HCT116 (cell line): Measurements from ENCODE around the gene SRGAP2C. TPM values are rescaled to one million over a fixed set of nuclear protein-coding genes. Genes with fewer than 3 reads are reported as not detected.
"Not testable (repeated sequence)": the region's sequence is repeated elsewhere in the genome, so short reads cannot be mapped to it uniquely, and the experiment has no call there.

ENCODE experiments used
- ATAC-seq: fragments of 200-7000 bp; cut with Tn5 transposase; 2 replicates; pipeline ENCODE4 v1.9.1; 2020; ENCODE audit warnings: mild to moderate bottlenecking, moderate library complexity
- BruUV-seq: library from RNA; stranded (reverse); fragments of 400-500 nt; replicated peaks from 2 replicates; lab custom pipeline; 2021; lab: Mats Ljungman, UMichigan
- CTCF ChIA-PET: fragments of 300-600 bp; sonication (Branson Sonifier 250); formaldehyde crosslinking; loops from one replicate; lab custom pipeline; 2021; ENCODE audit warnings: antibody characterized with exemption; lab: Charles Lee
- POLR2A ChIA-PET: fragments of 300-600, 350-600 bp; sonication (Branson Sonifier 250); formaldehyde crosslinking; loops from one replicate; lab custom pipeline; 2021; ENCODE audit warnings: antibody characterized with exemption; lab: Charles Lee
- RAD21 ChIA-PET, 2 experiments: fragments of 300-600 bp; sonication (Branson Sonifier 250); formaldehyde crosslinking; loops; one replicate each; lab custom pipeline; 2023; ENCODE audit warnings: low total read pairs in 2 of 2; ENCODE audit not compliant: uncharacterized antibody in 2 of 2, unreplicated experiment in 2 of 2, low non-redundant PET in 1 of 2; lab: Charles Lee
- DNase-seq: peaks from one replicate; pipeline ENCODE4 v3.0.0-alpha.2; 2010; ENCODE audit warnings: low read depth, low spot score
- H2AFZ ChIP-seq: fragments of 200-600 bp; shearing (Covaris generic), sonication (generic); 2 replicates; pipeline ENCODE4 v1.6.1; 2017; ENCODE audit warnings: low read depth, mixed run types, mixed read lengths, antibody characterized with exemption, low read length; ENCODE audit not compliant: poor library complexity, severe bottlenecking
- H3K27ac ChIP-seq: 2 replicates; pipeline ENCODE4 v1.5.1; 2012; ENCODE audit warnings: low read depth, low read length
- H3K27me3 ChIP-seq: fragments of 200-600 bp; sonication (generic); 2 replicates; pipeline ENCODE4 v1.6.1; 2016; ENCODE audit warnings: mixed run types, low read length, mixed read lengths; ENCODE audit not compliant: insufficient read depth
- H3K36me3 ChIP-seq, 2 experiments: fragments of 200-500 bp in 1 of 2; fragments of 200-600 bp in 1 of 2; sonication (Bioruptor generic) in 1 of 2; sonication (generic) in 1 of 2; 2 replicates each; pipeline versions ENCODE4 v1.5.1 to v1.6.1; 2014 to 2016; ENCODE audit warnings: low read length in 2 of 2, inconsistent platforms in 1 of 2, mixed read lengths in 1 of 2, mixed run types in 1 of 2; ENCODE audit not compliant: insufficient read depth in 2 of 2, control insufficient read depth in 1 of 2
- H3K4me1 ChIP-seq, 2 experiments: fragments of 200-600 bp in 1 of 2; sonication (generic) in 1 of 2; 2 replicates each; pipeline versions ENCODE4 v1.5.1 to v1.6.1; 2012 to 2017; ENCODE audit warnings: low read length in 2 of 2, inconsistent platforms in 1 of 2, mild to moderate bottlenecking in 1 of 2, mixed read lengths in 1 of 2, mixed run types in 1 of 2, moderate library complexity in 1 of 2; ENCODE audit not compliant: insufficient read depth in 2 of 2, control insufficient read depth in 1 of 2
- H3K4me2 ChIP-seq: fragments of 200-600 bp; sonication (generic); 2 replicates; pipeline ENCODE4 v1.6.1; 2017; ENCODE audit warnings: mixed run types, low read length, mixed read lengths
- H3K4me3 ChIP-seq, 2 experiments: fragments of 200-600 bp in 1 of 2; sonication (generic) in 1 of 2; replicated peaks in 1 of 2; 2 replicates each; pipeline ENCODE4 v1.5.1; 2011 to 2016; ENCODE audit warnings: low read length in 2 of 2, control low read depth in 1 of 2, low read depth in 1 of 2, mild to moderate bottlenecking in 1 of 2, mixed read lengths in 1 of 2, mixed run types in 1 of 2
- H3K79me2 ChIP-seq: fragments of 200-600 bp; sonication (generic); 2 replicates; pipeline ENCODE4 v1.6.1; 2017; ENCODE audit warnings: mild to moderate bottlenecking, mixed run types, low read length, moderate library complexity, mixed read lengths; ENCODE audit not compliant: insufficient read depth
- H3K9ac ChIP-seq: fragments of 200-600 bp; sonication (generic); 2 replicates; pipeline ENCODE4 v1.6.1; 2016; ENCODE audit warnings: low read length, mixed read lengths
- H3K9me2 ChIP-seq: fragments of 200-600 bp; sonication (generic), shearing (Covaris generic); 2 replicates; pipeline ENCODE4 v1.6.1; 2017; ENCODE audit warnings: mixed run types, mild to moderate bottlenecking, moderate library complexity; ENCODE audit not compliant: insufficient read depth
- H3K9me3 ChIP-seq, 2 experiments: fragments of 200-500 bp in 1 of 2; fragments of 200-600 bp in 1 of 2; sonication (Bioruptor generic) in 1 of 2; sonication (generic) in 1 of 2; 2 replicates each; pipeline ENCODE4 v1.6.1; 2014 to 2017; ENCODE audit warnings: low read length in 2 of 2, mixed read lengths in 2 of 2, inconsistent platforms in 1 of 2, low read depth in 1 of 2, mild to moderate bottlenecking in 1 of 2, mixed run types in 1 of 2, moderate library complexity in 1 of 2; ENCODE audit not compliant: control insufficient read depth in 1 of 2, insufficient read depth in 1 of 2
- H4K20me1 ChIP-seq: fragments of 200-600 bp; sonication (generic), shearing (Covaris generic); 2 replicates; pipeline ENCODE4 v1.6.1; 2017; ENCODE audit warnings: mixed run types, mild to moderate bottlenecking, moderate library complexity; ENCODE audit not compliant: insufficient read depth
- ELF1 ChIP-seq: IDR thresholded peaks from 2 replicates; pipeline ENCODE4 v1.6.1; 2012; ENCODE audit warnings: low read depth, borderline replicate concordance
- EZH2 ChIP-seq: fragments of 200-600 bp; sonication (generic); IDR thresholded peaks from 2 replicates; pipeline ENCODE4 v1.6.1; 2017; ENCODE audit warnings: antibody characterized with exemption, mixed run types
- EZH2phosphoT487 ChIP-seq: fragments of 200-600 bp; IDR thresholded peaks from 2 replicates; pipeline ENCODE4 v1.6.1; 2018; ENCODE audit warnings: antibody characterized with exemption, borderline replicate concordance
- FOSL1 ChIP-seq: IDR thresholded peaks from 2 replicates; pipeline ENCODE4 v1.6.1; 2012; ENCODE audit warnings: low read depth
- POLR2AphosphoS5 ChIP-seq: IDR thresholded peaks from 2 replicates; pipeline ENCODE4 v1.6.1; 2011; ENCODE audit warnings: mild to moderate bottlenecking, low read depth, low read length, moderate library complexity
- YY1 ChIP-seq: IDR thresholded peaks from 2 replicates; pipeline ENCODE4 v1.6.1; 2011; ENCODE audit warnings: low read length, low read depth, moderate library complexity, mild to moderate bottlenecking; ENCODE audit not compliant: insufficient replicate concordance; ENCODE audit errors: extremely low read depth
- ZFX ChIP-seq: fragments of 450-650 bp; IDR thresholded peaks from 2 replicates; pipeline ENCODE4 v1.6.1; 2017
- ZNF274 ChIP-seq: fragments of 200-500 bp; sonication (Bioruptor generic); IDR thresholded peaks from 2 replicates; pipeline ENCODE4 v1.6.1; 2014; ENCODE audit warnings: mild to moderate bottlenecking, low read depth, low read length, inconsistent platforms
- intact Hi-C: fragments of 100-400 bp; cut with micrococcal nuclease; formaldehyde crosslinking; loops from 2 replicates; pipeline ENCODE4 v1.10.0; 2022
- total RNA-seq: library from RNA; stranded (reverse); gene quantifications from one replicate; pipeline ENCODE4 v1.2.1, GENCODE V29; 2021; ENCODE audit not compliant: unreplicated experiment
- TF ChIP-seq, protein P1 (sequence below), 3 experiments: fragments of 200-600 bp in 1 of 3; sonication (generic) in 1 of 3; IDR thresholded peaks in 2 of 3; conservative IDR thresholded peaks in 1 of 3; 2 replicates each; pipeline ENCODE4 v1.5.1; 2012 to 2017; ENCODE audit warnings: low read depth in 2 of 3, low read length in 2 of 3, antibody characterized with exemption in 1 of 3, borderline replicate concordance in 1 of 3, control low read depth in 1 of 3, mild to moderate bottlenecking in 1 of 3, mixed read lengths in 1 of 3, mixed run types in 1 of 3, moderate library complexity in 1 of 3; ENCODE audit not compliant: insufficient read depth in 1 of 3
- TF ChIP-seq, protein P2 (sequence below): IDR thresholded peaks from 2 replicates; pipeline ENCODE4 v1.6.1; 2012
- TF ChIP-seq, protein P3 (sequence below): IDR thresholded peaks from 2 replicates; pipeline ENCODE4 v1.6.1; 2011; ENCODE audit warnings: mild to moderate bottlenecking, low read length, moderate library complexity; ENCODE audit not compliant: insufficient replicate concordance; ENCODE audit errors: extremely low read depth
- TF ChIP-seq, protein P4 (sequence below): IDR thresholded peaks from 2 replicates; pipeline ENCODE4 v1.6.1; 2012; ENCODE audit warnings: low read depth

Gene SRGAP2C
- total RNA-seq, 1 experiment from 2014 or later, result 21.3 TPM

DNA sequence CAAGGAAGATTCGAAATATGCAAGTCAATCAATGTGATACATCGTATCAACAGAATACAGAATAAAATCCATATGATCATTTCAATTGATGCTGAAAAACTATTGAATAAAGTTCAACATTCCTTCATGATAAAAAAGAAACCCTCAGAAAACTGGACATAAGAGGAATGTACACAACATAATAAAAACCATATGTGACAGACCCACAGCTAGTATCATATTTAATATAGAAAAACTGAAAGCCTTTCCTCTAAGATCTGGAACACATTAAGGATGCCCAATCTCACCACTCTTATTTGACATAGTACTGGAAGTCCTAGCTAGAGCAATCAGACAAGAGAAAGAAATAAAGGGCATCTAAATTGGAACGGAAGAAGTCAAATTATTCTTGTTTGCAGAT is 254.1 kb downstream of the SRGAP2C start:
- DNase-seq, intact Hi-C loops, POLR2A ChIA-PET, H3K9me2 ChIP-seq, RAD21 ChIA-PET, H4K20me1 ChIP-seq, H3K9me3 ChIP-seq, BruUV-seq, H3K36me3 ChIP-seq, H3K9ac ChIP-seq, H3K27me3 ChIP-seq, H3K4me1 ChIP-seq, H3K4me2 ChIP-seq, CTCF ChIA-PET, ATAC-seq, H3K27ac ChIP-seq, H3K79me2 ChIP-seq, H2AFZ ChIP-seq, H3K4me3 ChIP-seq: not testable (repeated sequence)

DNA sequence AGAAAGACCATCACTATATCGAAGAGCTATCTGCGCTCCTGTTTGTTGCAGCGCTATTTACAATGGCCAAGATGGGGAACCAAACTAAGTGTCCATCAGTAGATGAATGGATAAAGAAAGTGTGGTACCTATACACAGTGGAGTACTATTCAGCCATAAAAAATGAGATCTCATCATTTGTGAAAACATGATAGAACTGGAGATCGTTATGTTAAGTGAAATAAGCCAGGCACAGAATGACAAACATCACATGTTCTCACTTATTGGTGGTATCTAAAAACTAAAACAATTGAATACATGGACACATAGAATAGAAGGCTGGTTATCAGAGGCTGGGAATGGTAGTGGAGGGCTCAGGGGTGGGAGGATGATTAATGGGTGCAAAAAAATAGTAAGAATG is 256.2 kb downstream of the SRGAP2C start:
- ChIA-PET POLR2A (no interaction called here), CTCF (no interaction called here)
- TF ChIP-seq, protein P1, sequence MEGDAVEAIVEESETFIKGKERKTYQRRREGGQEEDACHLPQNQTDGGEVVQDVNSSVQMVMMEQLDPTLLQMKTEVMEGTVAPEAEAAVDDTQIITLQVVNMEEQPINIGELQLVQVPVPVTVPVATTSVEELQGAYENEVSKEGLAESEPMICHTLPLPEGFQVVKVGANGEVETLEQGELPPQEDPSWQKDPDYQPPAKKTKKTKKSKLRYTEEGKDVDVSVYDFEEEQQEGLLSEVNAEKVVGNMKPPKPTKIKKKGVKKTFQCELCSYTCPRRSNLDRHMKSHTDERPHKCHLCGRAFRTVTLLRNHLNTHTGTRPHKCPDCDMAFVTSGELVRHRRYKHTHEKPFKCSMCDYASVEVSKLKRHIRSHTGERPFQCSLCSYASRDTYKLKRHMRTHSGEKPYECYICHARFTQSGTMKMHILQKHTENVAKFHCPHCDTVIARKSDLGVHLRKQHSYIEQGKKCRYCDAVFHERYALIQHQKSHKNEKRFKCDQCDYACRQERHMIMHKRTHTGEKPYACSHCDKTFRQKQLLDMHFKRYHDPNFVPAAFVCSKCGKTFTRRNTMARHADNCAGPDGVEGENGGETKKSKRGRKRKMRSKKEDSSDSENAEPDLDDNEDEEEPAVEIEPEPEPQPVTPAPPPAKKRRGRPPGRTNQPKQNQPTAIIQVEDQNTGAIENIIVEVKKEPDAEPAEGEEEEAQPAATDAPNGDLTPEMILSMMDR (IDR thresholded peaks at IDR 0.05 in 2 of 3, conservative IDR thresholded peaks at IDR 0.05 in 1 of 3; ENCODE audit: borderline replicate concordance in 1 of 3, insufficient read depth in 1 of 3, low read depth in 2 of 3, low read length in 2 of 3), result no peak
- TF ChIP-seq, protein P2, sequence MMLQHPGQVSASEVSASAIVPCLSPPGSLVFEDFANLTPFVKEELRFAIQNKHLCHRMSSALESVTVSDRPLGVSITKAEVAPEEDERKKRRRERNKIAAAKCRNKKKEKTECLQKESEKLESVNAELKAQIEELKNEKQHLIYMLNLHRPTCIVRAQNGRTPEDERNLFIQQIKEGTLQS, result no peak
- TF ChIP-seq ELF1 (no peak), POLR2AphosphoS5 (no peak), ZNF274 (no peak), FOSL1 (no peak), EZH2 (no peak), YY1 (no peak), EZH2phosphoT487 (no peak), ZFX (no peak)
- TF ChIP-seq, protein P3, sequence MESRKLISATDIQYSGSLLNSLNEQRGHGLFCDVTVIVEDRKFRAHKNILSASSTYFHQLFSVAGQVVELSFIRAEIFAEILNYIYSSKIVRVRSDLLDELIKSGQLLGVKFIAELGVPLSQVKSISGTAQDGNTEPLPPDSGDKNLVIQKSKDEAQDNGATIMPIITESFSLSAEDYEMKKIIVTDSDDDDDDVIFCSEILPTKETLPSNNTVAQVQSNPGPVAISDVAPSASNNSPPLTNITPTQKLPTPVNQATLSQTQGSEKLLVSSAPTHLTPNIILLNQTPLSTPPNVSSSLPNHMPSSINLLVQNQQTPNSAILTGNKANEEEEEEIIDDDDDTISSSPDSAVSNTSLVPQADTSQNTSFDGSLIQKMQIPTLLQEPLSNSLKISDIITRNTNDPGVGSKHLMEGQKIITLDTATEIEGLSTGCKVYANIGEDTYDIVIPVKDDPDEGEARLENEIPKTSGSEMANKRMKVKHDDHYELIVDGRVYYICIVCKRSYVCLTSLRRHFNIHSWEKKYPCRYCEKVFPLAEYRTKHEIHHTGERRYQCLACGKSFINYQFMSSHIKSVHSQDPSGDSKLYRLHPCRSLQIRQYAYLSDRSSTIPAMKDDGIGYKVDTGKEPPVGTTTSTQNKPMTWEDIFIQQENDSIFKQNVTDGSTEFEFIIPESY, result no peak
- TF ChIP-seq, protein P4, sequence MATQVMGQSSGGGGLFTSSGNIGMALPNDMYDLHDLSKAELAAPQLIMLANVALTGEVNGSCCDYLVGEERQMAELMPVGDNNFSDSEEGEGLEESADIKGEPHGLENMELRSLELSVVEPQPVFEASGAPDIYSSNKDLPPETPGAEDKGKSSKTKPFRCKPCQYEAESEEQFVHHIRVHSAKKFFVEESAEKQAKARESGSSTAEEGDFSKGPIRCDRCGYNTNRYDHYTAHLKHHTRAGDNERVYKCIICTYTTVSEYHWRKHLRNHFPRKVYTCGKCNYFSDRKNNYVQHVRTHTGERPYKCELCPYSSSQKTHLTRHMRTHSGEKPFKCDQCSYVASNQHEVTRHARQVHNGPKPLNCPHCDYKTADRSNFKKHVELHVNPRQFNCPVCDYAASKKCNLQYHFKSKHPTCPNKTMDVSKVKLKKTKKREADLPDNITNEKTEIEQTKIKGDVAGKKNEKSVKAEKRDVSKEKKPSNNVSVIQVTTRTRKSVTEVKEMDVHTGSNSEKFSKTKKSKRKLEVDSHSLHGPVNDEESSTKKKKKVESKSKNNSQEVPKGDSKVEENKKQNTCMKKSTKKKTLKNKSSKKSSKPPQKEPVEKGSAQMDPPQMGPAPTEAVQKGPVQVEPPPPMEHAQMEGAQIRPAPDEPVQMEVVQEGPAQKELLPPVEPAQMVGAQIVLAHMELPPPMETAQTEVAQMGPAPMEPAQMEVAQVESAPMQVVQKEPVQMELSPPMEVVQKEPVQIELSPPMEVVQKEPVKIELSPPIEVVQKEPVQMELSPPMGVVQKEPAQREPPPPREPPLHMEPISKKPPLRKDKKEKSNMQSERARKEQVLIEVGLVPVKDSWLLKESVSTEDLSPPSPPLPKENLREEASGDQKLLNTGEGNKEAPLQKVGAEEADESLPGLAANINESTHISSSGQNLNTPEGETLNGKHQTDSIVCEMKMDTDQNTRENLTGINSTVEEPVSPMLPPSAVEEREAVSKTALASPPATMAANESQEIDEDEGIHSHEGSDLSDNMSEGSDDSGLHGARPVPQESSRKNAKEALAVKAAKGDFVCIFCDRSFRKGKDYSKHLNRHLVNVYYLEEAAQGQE, result no peak

More for the DNA sequence above, 256.2 kb downstream of the SRGAP2C start:
- Histone ChIP-seq H3K9me2 (no peaks in the 10 kb centered on the region), H3K4me2 (no peak overlapping the region), H3K36me3 (no peaks in the 10 kb centered on the region), H2AFZ (no peak overlapping the region), H3K4me1 (no peaks in the 10 kb centered on the region), H3K27ac (no peak overlapping the region), H3K4me3 (no peak overlapping the region), H4K20me1 (no peaks in the 10 kb centered on the region), H3K79me2 (no peaks in the 10 kb centered on the region), H3K27me3 (no peaks in the 10 kb centered on the region), H3K9ac (no peak overlapping the region), H3K9me3 (no peaks in the 10 kb centered on the region)
- no TSS peak for BruUV-seq
- ATAC-seq (no peak), DNase-seq (no peak)
- RAD21 ChIA-PET, result no interaction called here
- intact Hi-C loops, result loop anchor here (5.0 kb wide), 1 partner anchor 46 kb away; no protein-coding TSS in a partner anchor
